Measurements from ENCODE around the gene RPL9.
"Not testable (repeated sequence)": the region's sequence is repeated elsewhere in the genome, so short reads cannot be mapped to it uniquely, and the experiment has no call there.

RPL9 gene

GRCh38 chr4:39458505-39459300, at the start of gene RPL9, which contains the start of gene LIAS:
TSS of gene RPL9 (minus strand) at chr4:39458922. CDS start at chr4:39458439, 483 bp downstream.
TSS of gene LIAS (plus strand) at chr4:39459056. CDS start at chr4:39459118, 62 bp downstream.
- Histone ChIP-seq H3K4me1 (ENCODE audit: insufficient read depth, low read length) (peaks cover 4% of the 10 kb centered on the region; the same call in 1 of the 2 replicates), H3K9ac (ENCODE audit: low read depth, low read length) (peak within 1 kb of the TSS; percentile 95), H3K9me3 (ENCODE audit: control insufficient read depth, insufficient read depth, low read length) (no peaks in the 10 kb centered on the region), H3K36me3 (ENCODE audit: insufficient read depth, low read length) (peaks cover 35% of the 10 kb centered on the region)

GRCh38 chr4:39505581-39505980, 46.9 kb upstream of the RPL9 start:
- Histone ChIP-seq H3K9me3 (ENCODE audit: control insufficient read depth, insufficient read depth, low read length) (no peaks in the 10 kb centered on the region), H3K36me3 (ENCODE audit: insufficient read depth, low read length) (peaks cover 26% of the 10 kb centered on the region), H3K4me1 (ENCODE audit: insufficient read depth, low read length) (no peaks in the 10 kb centered on the region), H3K9ac (ENCODE audit: low read depth, low read length) (no peak overlapping the region)

DNA sequence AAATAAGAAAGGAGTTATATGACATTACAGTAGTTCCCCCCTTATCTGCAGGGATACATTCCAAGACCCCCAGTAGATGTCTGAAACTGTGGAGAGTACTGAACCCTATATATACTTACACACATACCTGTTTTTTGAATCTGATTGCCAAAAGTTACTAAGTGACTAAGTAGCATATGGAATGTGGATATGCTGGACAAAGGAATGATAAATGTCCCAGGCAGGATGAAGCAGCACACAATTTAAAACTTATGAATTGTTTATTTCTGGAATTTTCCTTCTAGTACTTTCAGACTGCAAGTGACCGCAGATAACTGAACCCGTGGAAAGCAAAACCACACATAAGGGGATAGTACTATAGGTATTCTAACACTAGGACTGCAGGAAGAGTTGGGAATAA, 45.8 kb upstream of the RPL9 start:
- H3K9me3 ChIP-seq (ENCODE audit: control insufficient read depth, insufficient read depth, low read length), result no peaks in the 10 kb centered on the region
- H3K9ac ChIP-seq (ENCODE audit: low read depth, low read length), result no peak overlapping the region
- no peaks in the 10 kb centered on the region for H3K4me1 ChIP-seq (ENCODE audit: insufficient read depth, low read length)
- H3K36me3 ChIP-seq (ENCODE audit: insufficient read depth, low read length), result peaks cover 25% of the 10 kb centered on the region

- H3K9ac ChIP-seq (ENCODE audit: low read depth, low read length); H3K9me3 ChIP-seq (ENCODE audit: control insufficient read depth, insufficient read depth, low read length); H3K4me1 ChIP-seq (ENCODE audit: insufficient read depth, low read length): not testable (repeated sequence)
- H3K36me3 ChIP-seq (ENCODE audit: insufficient read depth, low read length), result peaks cover 18% of the 10 kb centered on the region
Observed at GRCh38 chr4:39502664-39503035, 43.9 kb upstream of the RPL9 start.

- Histone ChIP-seq H3K36me3 (ENCODE audit: insufficient read depth, low read length) (peaks cover 14% of the 10 kb centered on the region), H3K4me1 (ENCODE audit: insufficient read depth, low read length) (no peaks in the 10 kb centered on the region)
Observed at GRCh38 chr4:39502019-39502663, 43.4 kb upstream of the RPL9 start.

GRCh38 chr4:39498727-39499020, 40.0 kb upstream of the RPL9 start:
- peaks cover 5% of the 10 kb centered on the region; the same call in 1 of the 2 replicates for H3K36me3 ChIP-seq (ENCODE audit: insufficient read depth, low read length)
- H3K9ac ChIP-seq (ENCODE audit: low read depth, low read length), result no peak overlapping the region

More at GRCh38 chr4:39502019-39502663, 43.4 kb upstream of the RPL9 start:
- H3K9ac ChIP-seq (ENCODE audit: low read depth, low read length), result no peak overlapping the region
- H3K9me3 ChIP-seq (ENCODE audit: control insufficient read depth, insufficient read depth, low read length), result no peaks in the 10 kb centered on the region

GRCh38 chr4:39497909-39498726, 39.4 kb upstream of the RPL9 start:
- Histone ChIP-seq H3K4me1 (ENCODE audit: insufficient read depth, low read length) (no peaks in the 10 kb centered on the region; the same call in 1 of the 2 replicates), H3K9me3 (ENCODE audit: control insufficient read depth, insufficient read depth, low read length) (no peaks in the 10 kb centered on the region), H3K36me3 (ENCODE audit: insufficient read depth, low read length) (peaks cover 5% of the 10 kb centered on the region; the same call in 1 of the 2 replicates), H3K9ac (ENCODE audit: low read depth, low read length) (no peak overlapping the region)

More at GRCh38 chr4:39498727-39499020, 40.0 kb upstream of the RPL9 start:
- no peaks in the 10 kb centered on the region; the same call in 1 of the 2 replicates for H3K4me1 ChIP-seq (ENCODE audit: insufficient read depth, low read length)
- no peaks in the 10 kb centered on the region for H3K9me3 ChIP-seq (ENCODE audit: control insufficient read depth, insufficient read depth, low read length)

DNA sequence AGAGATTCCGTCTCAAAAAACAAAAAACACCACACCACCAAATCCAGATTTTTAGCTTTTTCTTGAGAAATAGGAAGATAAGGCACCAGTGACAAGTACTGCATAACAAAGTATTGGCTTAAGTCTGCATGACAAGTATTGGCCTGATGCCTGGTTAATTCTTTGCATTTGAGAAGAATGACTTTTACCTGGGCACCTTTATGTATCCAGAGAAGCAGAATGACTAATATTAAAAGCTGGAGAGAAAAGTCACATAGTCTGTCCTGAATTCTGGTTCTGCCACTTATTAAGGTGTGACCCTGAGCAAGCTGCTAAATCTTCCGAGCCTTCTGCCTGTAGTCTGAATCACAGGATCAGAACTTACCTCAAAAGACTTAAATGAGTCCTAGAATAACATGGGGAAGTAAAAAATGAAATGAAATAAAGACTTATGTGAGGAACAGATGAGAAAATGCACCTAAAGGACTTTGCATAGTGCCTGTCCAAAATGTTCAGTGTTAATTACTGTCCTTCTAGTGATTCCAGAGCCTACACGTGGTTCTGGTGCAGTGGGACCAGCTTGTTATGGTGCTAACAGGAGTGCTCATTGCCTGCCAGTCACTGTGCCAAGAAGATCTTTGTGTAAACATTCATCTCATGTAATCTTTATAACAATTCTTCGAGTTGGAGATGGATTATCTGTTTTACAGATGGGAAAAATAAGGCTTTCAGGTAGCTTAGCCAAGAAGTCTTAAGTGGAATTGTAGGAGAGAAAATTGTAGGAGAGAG, 36.9 kb upstream of the RPL9 start:
- no peaks in the 10 kb centered on the region for H3K36me3 ChIP-seq (ENCODE audit: insufficient read depth, low read length)
- H3K9me3 ChIP-seq (ENCODE audit: control insufficient read depth, insufficient read depth, low read length), result no peaks in the 10 kb centered on the region

GRCh38 chr4:39494354-39494753, 35.6 kb upstream of the RPL9 start:
- no peak overlapping the region for H3K9ac ChIP-seq (ENCODE audit: low read depth, low read length)
- no peaks in the 10 kb centered on the region for H3K36me3 ChIP-seq (ENCODE audit: insufficient read depth, low read length)
- H3K9me3 ChIP-seq (ENCODE audit: control insufficient read depth, insufficient read depth, low read length), result no peaks in the 10 kb centered on the region
- no peaks in the 10 kb centered on the region; the same call in 1 of the 2 replicates for H3K4me1 ChIP-seq (ENCODE audit: insufficient read depth, low read length)

More for the DNA sequence above, 36.9 kb upstream of the RPL9 start:
- H3K4me1 ChIP-seq (ENCODE audit: insufficient read depth, low read length), result no peaks in the 10 kb centered on the region; the same call in 1 of the 2 replicates
- no peak overlapping the region for H3K9ac ChIP-seq (ENCODE audit: low read depth, low read length)

DNA sequence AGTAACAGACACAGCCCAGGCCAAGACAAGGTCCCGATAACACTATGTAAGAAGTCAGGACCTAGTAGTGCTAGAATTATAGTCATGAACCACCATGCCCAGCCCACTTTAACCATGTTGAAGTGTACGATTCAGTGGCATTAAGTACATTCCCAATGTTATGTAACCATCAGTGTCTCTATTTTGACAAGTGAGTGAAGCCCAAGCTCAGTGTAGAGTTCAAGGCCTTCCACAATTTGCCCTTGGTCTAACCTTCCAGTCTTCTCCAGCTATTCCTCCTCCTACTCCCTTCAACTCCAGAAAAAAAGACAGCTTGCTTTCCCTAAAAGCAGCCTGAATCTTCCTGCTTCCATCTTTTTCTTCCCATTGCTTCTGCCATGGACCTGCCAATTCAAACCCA, 31.6 kb upstream of the RPL9 start:
- Histone ChIP-seq H3K9me3 (ENCODE audit: control insufficient read depth, insufficient read depth, low read length) (no peaks in the 10 kb centered on the region), H3K9ac (ENCODE audit: low read depth, low read length) (no peak overlapping the region), H3K36me3 (ENCODE audit: insufficient read depth, low read length) (no peaks in the 10 kb centered on the region), H3K4me1 (ENCODE audit: insufficient read depth, low read length) (no peaks in the 10 kb centered on the region)

- H3K9ac ChIP-seq (ENCODE audit: low read depth, low read length), result no peak overlapping the region
Observed at GRCh38 chr4:39486221-39486804, 27.6 kb upstream of the RPL9 start.

GRCh38 chr4:39484582-39485272, 26.0 kb upstream of the RPL9 start:
- H3K9ac ChIP-seq (ENCODE audit: low read depth, low read length), result no peak overlapping the region
- H3K36me3 ChIP-seq (ENCODE audit: insufficient read depth, low read length), result no peaks in the 10 kb centered on the region
- peaks cover 3% of the 10 kb centered on the region; the same call in 1 of the 2 replicates for H3K9me3 ChIP-seq (ENCODE audit: control insufficient read depth, insufficient read depth, low read length)
- H3K4me1 ChIP-seq (ENCODE audit: insufficient read depth, low read length), result no peaks in the 10 kb centered on the region

More at GRCh38 chr4:39486221-39486804, 27.6 kb upstream of the RPL9 start:
- H3K36me3 ChIP-seq (ENCODE audit: insufficient read depth, low read length), result no peaks in the 10 kb centered on the region
- no peaks in the 10 kb centered on the region for H3K4me1 ChIP-seq (ENCODE audit: insufficient read depth, low read length)
- H3K9me3 ChIP-seq (ENCODE audit: control insufficient read depth, insufficient read depth, low read length), result peaks cover 3% of the 10 kb centered on the region; the same call in 1 of the 2 replicates
